Colonic mucosa (tissue), 4 donors: ENCODE data around the gene KAT2A. TPM values are rescaled to one million over a fixed set of nuclear protein-coding genes. Genes with fewer than 3 reads are reported as not detected.

ENCODE experiments used
- DNase-seq: peaks from one replicate; pipeline ENCODE4 v3.0.0-alpha.2; 2020
- H3K27ac ChIP-seq: fragments of 200-600 bp; one replicate; pipeline ENCODE4 v1.8.0; 2021
- H3K27me3 ChIP-seq: fragments of 200-600 bp; one replicate; pipeline ENCODE4 v1.8.0; 2021
- H3K36me3 ChIP-seq: fragments of 200-600 bp; one replicate; pipeline ENCODE4 v1.8.0; 2021
- H3K4me1 ChIP-seq: fragments of 200-600 bp; one replicate; pipeline ENCODE4 v1.8.0; 2021; ENCODE audit warnings: mild to moderate bottlenecking
- H3K4me3 ChIP-seq: fragments of 200-600 bp; one replicate; pipeline ENCODE4 v1.8.0; 2021
- H3K9ac ChIP-seq, 2 donors: one replicate each; pipeline ENCODE4 v1.7.0; 2013; ENCODE audit warnings: control low read depth in 2 of 2, low read depth in 2 of 2, low read length in 2 of 2
- H3K9me3 ChIP-seq: fragments of 200-600 bp; one replicate; pipeline ENCODE4 v1.8.0; 2021
- intact Hi-C: fragments of 100-400 bp; cut with DNase I; formaldehyde crosslinking; loops from one replicate; pipeline ENCODE4 v1.14.1; 2022
- total RNA-seq, 2 donors: library from RNA; stranded (reverse); fragmentation: NEBNext Ultra II Directional in 1 of 2; extraction: Animal tissue kit (Norgen Biotek cat#: 25700) in 1 of 2; gene quantifications; one replicate each; pipeline ENCODE4 v1.2.1, GENCODE V29; 2021
- TF ChIP-seq, protein P1 (sequence below): fragments of 200-600 bp; IDR thresholded peaks from one replicate; pipeline ENCODE4 v1.8.0; 2022; ENCODE audit warnings: antibody characterized with exemption, mild to moderate bottlenecking
- donor health status: healthy.
- donor health status: DM: no; HTN: no; CAD: no.
- donor health status: DM: no; HTN: no; CAD: no.

The KAT2A gene
- total RNA-seq, 2 donors from 2014 or later = 16.9 to 59.8 TPM

DNA sequence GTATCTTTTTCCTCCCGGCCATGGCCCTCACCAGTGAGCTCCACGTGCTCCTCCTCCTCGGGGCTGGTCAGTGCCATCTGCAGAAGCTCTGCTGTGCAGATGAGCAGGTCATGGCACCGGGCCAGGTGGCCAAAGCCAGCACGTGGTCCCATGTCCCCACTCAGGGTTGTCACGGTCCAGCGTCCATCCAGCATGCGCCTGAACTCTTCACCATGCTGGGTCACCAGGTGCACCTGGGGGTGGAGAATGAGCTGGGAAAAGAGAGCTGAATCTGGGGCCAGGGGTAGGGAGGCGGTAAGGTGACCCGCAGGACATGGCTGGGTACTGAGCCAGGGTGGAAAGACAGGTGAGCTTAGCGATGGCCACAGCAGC, 9.9 kb downstream of the KAT2A start:
- intact Hi-C loops = no loop called here
- H3K9me3 ChIP-seq = no peaks in the 10 kb centered on the region
- DNase-seq = no peak
- peaks cover 15% of the 10 kb centered on the region for H3K4me1 ChIP-seq
- no peaks in the 10 kb centered on the region for H3K27me3 ChIP-seq
- TF ChIP-seq, protein P1, sequence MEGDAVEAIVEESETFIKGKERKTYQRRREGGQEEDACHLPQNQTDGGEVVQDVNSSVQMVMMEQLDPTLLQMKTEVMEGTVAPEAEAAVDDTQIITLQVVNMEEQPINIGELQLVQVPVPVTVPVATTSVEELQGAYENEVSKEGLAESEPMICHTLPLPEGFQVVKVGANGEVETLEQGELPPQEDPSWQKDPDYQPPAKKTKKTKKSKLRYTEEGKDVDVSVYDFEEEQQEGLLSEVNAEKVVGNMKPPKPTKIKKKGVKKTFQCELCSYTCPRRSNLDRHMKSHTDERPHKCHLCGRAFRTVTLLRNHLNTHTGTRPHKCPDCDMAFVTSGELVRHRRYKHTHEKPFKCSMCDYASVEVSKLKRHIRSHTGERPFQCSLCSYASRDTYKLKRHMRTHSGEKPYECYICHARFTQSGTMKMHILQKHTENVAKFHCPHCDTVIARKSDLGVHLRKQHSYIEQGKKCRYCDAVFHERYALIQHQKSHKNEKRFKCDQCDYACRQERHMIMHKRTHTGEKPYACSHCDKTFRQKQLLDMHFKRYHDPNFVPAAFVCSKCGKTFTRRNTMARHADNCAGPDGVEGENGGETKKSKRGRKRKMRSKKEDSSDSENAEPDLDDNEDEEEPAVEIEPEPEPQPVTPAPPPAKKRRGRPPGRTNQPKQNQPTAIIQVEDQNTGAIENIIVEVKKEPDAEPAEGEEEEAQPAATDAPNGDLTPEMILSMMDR = no peak
- H3K9ac ChIP-seq = peak overlapping the region in 1 of 2 donors; percentile 91
- peak overlapping the region; percentile 42 for H3K4me3 ChIP-seq
- no peaks in the 10 kb centered on the region for H3K36me3 ChIP-seq
- H3K27ac ChIP-seq = peak overlapping the region; percentile 91

DNA sequence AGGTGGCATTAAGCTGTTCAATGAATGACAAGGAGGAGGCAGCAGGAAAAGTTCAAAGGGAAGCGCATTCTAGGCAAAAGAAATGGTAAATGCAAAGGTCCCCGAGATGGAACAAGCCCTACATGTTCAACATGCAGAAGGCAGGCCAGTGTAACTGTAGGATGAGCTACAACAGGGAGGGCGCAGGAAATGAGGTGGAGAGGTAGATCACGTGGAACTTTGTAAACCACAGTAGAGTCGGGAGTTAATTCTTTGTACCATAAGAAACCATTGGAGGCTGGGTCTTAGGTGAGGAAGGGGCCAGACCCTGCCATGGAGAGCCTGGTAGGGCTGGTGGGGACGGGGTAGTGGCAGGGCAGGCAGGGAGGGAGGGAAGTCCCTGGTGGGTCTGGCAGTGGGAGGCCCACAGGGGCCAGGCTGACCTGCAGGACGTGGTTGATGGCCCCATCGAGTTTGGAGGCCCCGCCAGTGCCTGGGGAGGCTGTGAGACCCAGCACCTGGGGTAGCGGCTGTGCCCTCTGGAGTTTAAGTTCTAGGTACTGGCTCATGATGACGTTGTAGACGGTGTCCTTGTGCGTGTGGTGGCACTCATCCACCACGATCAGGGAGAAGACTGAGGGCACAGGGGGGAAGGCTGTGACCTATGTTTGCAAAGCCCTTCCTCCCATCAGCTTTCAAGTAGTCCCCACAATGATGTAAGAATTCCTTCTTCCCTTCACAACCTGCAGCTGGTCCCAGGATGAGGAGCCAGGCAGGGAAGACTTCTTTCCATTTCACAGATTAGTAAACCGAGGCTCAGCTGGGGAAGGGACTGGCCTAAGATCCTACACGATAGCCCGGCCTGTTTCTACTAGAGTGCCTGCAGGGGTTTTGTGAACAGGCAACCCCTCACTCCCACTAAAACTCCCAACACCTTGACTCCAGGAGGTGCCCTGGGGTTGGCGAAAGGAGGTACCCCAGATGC, 10.6 kb downstream of the KAT2A start:
- Histone ChIP-seq H3K36me3 (no peaks in the 10 kb centered on the region), H3K27ac (no peak overlapping the region), H3K9me3 (no peaks in the 10 kb centered on the region), H3K4me3 (no peak overlapping the region), H3K4me1 (peaks cover 15% of the 10 kb centered on the region), H3K27me3 (no peaks in the 10 kb centered on the region), H3K9ac (no peak overlapping the region)
- intact Hi-C loops = no loop called here
- TF ChIP-seq, protein P1 = no peak
- DNase-seq = no peak

DNA sequence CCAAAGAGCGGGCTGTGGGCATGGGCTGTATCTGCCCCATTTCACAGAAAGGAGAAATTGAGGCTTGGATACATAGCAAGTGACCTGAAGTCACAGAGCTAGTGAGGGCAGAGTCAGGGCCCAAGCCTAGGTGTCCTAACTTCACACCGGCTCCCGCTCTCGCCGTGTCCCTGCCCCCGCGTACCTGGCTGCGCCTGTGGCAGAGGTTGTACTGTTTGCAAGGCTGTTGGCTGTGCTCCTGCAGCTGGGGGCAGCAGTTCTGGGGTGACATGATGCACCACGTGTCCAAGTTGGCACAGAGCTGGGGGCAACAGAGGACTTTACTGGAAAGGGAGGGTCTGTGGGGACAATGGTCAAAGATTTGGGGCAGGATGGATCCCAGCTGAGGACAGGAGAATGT, 12.1 kb downstream of the KAT2A start:
- no peak overlapping the region for H3K4me3 ChIP-seq
- no peaks in the 10 kb centered on the region for H3K9me3 ChIP-seq
- TF ChIP-seq, protein P1 = no peak
- peaks cover 15% of the 10 kb centered on the region for H3K4me1 ChIP-seq
- H3K27ac ChIP-seq = no peak overlapping the region
- no peaks in the 10 kb centered on the region for H3K27me3 ChIP-seq
- H3K36me3 ChIP-seq = no peaks in the 10 kb centered on the region
- intact Hi-C loops = no loop called here
- no peak for DNase-seq
- no peak overlapping the region for H3K9ac ChIP-seq

DNA sequence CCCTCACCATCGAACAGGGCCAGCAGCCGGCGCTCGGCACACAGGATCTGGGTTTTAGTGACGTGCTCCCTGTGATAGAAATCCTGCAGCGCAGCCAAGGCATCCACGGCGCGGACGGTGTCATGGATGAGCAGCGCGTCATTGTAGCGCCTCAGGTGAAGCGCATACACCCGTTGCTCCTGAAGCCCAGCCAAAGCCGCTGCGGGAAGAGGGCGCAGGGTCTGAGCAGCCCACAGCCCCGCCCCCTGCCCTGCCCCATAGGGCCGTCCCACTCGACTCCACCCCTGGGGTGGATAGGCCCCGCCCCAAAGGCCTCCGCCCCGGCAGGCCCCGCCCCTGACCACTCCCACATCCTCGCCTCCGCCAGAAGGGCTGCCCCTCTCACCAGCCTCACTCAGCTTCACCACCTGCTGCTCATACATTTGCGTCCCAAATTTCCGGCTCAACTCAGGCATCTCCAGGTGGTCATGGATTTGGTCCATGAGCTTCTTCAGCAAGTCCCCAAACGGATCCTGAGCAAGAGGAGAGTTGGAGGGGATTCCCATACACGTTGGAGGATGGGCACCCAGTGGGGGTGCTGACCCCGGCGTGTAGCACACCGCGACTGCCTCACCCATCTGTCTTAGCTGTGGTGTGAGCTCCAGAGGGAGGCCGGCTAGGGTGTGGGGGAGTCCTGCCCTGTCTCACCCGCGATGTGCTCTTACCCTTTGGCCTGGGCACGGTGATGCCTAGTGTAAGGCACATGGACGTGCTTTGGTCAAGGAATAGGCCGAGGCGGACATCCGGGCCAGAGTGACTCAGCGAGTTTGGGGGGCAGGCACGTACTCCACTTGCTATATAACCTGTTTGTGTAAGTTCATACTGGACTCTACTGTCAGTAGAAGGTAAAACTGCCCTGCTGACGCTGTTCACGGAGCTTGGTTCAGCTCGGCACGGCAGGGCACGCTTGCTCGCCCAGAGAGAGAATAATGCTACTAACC, 13.3 kb downstream of the KAT2A start:
- no peak overlapping the region for H3K9ac ChIP-seq
- TF ChIP-seq, protein P1 = no peak
- H3K27me3 ChIP-seq = no peaks in the 10 kb centered on the region
- intact Hi-C loops = no loop called here
- H3K36me3 ChIP-seq = no peaks in the 10 kb centered on the region
- H3K4me1 ChIP-seq = peaks cover 12% of the 10 kb centered on the region
- H3K27ac ChIP-seq = no peak overlapping the region
- peak overlapping the region; percentile 22 for H3K4me3 ChIP-seq
- DNase-seq = peak; percentile 94
- H3K9me3 ChIP-seq = no peaks in the 10 kb centered on the region

DNA sequence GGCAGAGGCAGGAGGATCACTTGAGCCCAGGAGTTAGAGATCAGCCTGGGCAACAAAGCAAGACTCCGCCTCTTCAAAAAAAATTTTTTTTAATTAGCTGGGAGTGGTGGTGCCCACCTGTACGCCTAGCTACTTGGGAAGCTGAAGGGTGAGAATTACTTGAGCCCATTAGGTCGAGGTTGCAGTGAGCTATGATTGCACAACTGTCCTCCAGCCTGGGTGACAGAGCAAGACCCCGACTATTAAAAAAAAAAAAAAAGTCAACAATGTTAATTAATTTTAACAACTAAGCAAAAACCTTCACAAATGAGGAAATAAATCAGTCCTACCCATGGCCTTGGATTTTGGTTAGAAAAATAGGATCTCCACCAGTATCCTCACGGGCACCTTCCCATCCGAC, 14.0 kb downstream of the KAT2A start:
- Histone ChIP-seq H3K4me1 (peaks cover 9% of the 10 kb centered on the region), H3K27me3 (no peaks in the 10 kb centered on the region), H3K9me3 (no peaks in the 10 kb centered on the region), H3K9ac (no peak overlapping the region), H3K36me3 (no peaks in the 10 kb centered on the region), H3K4me3 (peak overlapping the region; percentile 22), H3K27ac (no peak overlapping the region)
- intact Hi-C loops = no loop called here
- TF ChIP-seq, protein P1 = no peak
- DNase-seq = no peak
